ENCODE data around the gene MAP3K14.
A peak's percentile ranks its signal among the peaks of the same experiment; 100 is the strongest.

Gene MAP3K14

DNA sequence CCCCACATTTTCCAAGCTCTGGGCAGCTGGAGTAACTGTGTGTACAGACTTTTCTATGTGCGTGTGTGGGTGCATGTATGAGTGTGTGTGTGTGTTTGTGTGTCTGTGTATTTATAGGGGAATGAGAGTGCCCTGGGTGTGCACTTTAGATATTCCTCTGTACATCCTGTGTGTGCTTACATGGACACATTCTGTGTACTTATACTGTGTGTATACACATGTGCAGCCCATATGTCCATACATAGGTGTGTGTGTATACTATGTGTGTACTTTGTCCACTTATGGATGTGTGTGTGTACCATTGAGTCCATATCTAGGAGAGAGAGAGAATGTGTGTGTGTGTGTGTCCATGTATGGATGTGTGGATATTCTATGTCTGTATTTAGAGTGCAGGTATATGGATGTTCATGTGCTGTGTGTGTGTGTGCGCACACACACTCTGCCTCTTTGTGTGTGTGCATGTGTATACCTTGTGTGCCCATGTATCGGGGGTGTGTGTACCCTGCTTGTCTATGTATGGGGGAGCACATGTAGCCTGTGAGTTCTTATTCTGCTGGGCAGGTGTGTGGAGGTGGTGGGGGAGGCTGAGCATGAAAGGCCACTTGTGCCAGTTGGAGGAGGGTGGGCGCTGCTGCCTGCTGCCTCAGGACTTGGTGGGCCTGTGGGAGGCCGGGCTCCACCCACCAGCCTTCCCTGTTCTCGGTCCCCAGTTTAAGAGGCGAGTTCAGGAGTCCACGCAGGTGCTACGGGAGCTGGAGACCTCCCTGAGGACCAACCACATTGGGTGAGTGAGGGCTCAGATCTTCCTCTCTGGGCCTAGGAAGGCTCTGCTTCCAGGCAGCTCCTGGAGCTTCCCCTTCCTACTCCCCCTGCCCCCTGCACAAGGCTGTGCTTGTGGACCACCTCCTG lies 84.1 kb downstream of the MAP3K14 start:
- DNase-seq = no peak

DNA sequence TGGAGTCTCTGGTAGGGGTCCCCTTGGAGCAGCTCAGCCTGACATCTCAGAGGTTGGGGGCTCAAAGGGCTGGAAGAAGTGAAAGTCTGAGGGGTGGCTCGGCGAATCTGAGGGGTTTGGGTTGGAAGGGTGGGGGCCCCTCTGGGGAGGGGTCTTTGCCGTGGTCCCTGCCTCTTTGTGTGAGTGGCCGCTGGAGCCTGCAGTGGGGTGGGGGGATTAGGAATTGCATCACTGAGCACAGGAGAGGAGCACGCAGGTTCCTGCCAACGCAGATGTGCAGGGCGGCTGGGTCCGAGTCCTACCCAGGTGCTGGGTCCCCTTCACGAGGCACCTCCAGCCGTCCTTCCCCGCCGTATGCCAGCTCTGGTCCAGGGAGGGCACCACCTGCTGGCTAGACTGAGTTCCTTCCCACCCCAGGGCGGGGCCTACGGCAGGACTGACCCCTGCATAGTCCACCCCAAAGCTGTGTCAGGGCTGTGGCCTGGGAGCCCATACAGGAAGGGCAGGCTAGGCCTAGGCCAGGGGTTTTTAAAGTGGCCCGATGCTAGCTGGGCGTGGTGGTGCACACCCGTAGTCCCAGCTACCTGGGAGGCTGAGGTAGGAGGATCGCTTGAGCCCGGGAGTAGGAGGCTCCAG lies 85.2 kb downstream of the MAP3K14 start:
- peak; percentile 44 for DNase-seq

- no peak for DNase-seq
Measured at GRCh38 chr17:45230787-45231480, 85.9 kb downstream of the MAP3K14 start.

DNA sequence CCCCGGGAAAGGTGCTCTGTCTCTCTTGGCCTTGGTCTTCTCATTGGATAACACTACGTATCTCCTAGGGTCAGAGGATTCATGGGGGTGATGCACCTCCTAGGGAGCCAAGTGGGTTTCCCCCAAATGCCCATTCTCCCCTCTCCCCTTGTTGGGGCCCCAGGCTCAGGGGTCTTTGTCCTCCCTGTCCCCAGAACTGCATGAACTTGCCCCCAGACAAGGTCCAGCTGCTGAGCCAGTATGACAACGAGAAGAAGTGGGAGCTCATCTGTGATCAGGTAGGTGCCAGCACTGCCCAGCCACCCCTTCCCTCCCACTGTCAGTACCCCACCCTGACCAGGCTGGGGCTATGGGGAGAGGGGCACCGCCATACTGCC lies 86.4 kb downstream of the MAP3K14 start:
- DNase-seq = no peak

GRCh38 chr17:45229681-45230409 lies 87.0 kb downstream of the MAP3K14 start:
- DNase-seq = peak; percentile 61

DNA sequence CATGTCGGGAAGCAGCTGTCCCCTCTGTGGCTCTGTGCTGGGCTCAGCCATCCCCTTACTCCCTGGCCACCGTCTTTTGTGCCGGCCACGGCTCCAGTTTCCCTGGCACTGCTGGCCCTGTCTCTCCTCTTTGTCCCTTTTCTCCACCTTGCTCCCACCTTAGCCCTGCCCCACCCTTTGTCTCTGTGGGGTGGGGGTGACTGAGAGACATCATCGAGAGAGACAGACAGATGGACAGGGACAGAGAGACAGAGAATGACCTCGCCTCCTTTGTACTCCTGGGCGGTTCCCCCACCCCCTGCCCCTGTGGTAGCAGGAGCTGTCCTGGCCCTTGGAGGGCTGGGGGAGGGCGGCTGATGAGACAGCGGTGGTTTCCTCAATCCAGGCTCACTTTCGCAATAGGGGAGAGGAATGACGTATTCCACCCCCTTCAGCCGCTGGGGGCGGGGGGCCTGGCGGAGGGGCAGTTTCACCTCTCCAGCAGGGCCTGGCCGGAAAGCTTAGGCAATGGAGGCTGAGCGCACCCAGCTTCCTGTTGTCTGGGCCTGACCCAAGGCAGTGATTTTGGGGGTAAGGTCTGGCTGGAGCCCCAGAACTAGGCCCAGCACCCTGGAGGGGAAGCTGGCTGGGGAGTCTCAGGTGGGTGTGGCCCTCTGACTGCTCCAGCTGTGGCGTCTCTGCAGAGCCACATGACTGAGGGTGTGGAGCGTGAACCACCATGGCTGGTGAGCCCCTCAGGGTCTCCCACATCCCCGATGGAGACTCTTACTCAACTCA lies 87.9 kb downstream of the MAP3K14 start:
- peak; percentile 91 for DNase-seq

DNA sequence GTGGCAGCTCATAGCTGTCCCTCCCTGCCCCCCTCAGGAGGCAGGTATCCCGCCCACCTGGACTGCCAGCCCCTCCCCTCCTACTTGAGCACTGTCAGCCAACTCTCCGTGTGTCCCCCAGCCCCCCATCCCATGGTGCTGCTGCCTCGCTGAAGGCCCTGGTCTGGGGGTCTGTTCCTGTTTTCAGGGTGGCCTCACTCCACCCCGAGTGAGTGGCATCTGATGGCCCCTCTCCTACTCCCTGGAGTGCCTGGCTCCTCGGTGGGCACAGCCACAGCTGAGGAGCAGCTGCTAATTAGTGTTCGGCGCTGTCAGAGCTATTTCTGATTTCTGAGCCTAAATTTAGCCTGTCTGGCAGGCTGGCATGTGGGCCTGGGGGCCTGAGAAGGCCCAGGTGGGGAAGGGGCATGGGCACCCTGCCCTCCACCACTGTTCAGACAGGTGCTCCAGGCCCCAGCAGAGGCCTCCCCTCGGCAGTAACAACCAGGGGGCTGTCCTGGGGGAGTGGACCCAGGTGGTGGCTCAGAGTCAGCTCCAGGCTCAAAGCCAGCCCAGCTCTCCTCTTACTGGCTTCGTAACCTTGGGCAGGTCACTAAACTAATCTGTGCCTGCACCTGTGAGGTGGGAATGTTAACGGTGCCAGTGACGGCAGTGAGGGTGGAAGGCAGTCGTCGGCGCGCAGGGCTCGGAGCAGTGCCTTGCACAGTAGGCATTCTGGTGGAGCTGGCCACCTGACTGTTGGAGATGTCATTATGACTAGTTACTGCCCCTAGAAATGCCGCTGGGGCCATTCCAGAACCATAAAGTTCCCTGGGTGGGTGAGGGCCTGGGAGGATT lies 88.7 kb downstream of the MAP3K14 start:
- peak; percentile 39 for DNase-seq

DNA sequence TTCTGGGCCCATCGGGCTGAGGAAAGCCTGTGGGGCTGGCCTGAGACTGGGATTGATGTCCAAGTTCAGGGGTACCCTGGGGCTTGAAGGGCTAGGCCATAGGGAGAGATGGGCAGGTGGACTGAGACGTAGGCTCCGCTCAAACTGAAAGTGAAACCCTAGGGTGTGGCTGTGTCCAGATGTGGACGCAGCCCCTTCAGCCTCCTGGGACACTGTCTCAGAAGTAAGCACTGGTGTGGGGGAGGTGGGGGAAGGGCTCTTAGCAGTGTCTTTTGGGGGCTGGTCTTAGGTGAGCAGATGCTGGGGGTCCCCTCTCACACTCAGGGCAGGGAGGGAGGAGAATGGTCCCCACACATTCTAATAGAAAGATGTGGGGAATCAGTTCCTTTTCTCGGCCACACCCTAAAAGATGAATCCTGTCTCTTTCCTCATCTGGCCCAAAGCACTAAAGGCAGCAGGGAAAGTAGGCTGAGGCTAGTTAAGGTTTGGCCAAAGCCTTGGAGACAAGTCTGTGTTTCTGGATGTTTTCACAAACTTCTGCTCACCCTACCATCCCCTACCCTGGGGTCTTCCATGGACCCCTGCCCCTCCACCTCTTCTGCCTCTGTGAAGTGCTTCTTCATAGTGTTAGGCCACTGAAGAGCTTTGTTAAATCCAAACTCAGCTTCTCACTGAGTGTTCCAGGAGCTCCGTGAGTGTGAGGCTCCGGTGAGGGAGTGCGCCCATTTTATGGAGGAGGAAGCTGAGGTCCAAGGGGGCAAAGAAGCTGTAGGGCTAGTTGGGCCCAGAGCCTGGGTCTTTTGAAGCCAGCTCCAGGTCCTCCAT lies 89.5 kb downstream of the MAP3K14 start:
- DNase-seq = peak; percentile 52

DNA sequence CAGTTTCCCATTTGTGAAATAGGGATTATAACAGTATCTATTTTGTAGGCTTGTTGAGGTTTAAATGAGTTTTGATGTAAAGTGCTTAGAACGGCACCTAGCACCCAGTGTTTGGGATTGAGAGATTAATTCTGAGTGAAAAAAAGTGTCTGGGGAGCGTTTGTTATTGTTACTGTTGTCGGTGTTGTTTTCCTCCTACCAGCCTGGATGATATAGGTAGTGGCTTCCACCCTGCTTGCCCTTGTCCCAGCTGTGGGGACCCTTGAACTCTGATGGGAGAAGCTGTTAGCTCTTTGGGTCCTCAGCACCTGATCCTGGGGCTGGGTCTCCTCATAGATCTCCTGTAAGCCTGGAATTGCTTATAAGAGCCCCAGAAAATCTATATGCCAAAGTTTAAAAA lies 90.2 kb downstream of the MAP3K14 start:
- no peak for DNase-seq

DNA sequence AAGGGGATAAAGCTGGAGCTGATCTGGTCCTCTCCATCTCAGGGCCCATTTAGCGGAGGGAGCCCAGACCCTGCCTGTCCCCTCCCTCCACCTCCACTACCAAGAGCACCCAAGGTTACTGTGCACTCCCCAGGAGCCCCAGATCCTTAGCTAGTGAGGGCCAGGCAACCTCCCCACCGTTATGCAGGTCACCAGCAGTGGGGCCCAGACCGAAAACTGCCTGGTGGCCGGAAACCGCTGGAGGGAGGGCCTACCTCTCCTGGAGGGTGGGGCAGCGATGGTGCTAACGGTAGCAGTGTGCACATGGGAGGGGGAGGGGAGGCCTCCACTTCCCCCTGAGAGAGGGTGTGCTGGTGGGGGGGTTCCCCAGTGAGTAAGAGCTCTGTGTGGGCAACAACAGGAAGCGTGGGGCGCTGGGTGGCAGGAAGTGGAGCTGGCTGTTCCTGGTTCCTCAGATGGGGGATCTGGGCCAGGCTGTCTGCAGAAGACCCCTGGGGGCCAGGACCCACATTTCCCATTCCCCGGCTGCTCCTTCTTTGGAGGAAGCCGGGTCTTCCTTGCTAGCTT lies 90.8 kb downstream of the MAP3K14 start:
- peak; percentile 98 for DNase-seq

- peak; percentile 66 for DNase-seq
Measured at GRCh38 chr17:45225051-45225700, 91.6 kb downstream of the MAP3K14 start.

GRCh38 chr17:45224671-45225050 lies 92.2 kb downstream of the MAP3K14 start:
- DNase-seq = peak; percentile 54

DNA sequence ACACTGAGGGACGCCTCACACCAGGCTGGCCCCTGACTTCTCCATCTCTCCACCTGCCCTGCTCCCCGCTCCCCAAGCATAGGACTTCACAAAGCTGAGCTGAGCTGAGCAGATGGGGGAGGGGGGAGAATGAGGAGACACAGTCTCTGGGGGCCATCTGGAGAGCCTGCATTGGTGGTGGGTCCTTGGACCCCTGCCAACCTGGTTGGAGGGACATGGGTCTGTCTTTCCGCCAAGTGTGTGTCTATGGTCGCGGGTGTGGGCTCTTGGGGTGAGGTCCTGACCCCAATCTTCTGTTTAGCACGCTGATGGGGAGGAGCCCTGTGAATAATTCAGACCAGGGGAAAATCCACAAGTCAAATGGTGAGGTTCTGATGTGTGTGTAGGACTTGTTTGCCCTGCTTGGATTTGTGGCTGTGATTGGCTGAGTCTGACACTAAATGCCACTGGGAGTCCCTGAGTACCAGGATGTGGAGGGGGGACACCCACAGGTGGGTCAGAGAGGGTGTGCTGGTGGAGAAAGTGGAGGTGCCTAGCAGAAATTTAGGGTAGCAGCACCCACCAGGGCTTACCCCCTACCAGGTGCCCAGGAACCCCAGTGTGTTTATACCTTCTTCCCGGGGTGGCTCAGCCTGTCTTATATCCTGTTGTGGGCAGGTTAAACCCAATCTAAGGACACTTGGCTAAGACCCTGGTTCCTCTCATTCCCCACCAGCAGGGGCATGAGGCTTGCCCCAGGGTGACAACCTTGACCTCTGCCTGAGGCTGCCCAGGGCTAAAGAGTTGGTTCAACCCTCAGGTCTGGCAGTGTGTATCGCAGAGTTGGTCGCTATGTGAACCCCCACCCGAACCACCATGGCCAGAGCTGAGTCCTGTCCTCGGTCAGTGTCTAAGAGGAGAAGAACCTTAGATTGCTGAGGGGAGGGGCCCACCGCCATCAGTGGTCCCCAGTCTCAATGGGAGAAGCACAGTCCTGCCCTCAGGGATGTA lies 93.0 kb downstream of the MAP3K14 start:
- DNase-seq = peak; percentile 84

GRCh38 chr17:45222996-45223538 lies 93.8 kb downstream of the MAP3K14 start:
- DNase-seq = no peak

GRCh38 chr17:45222289-45222995 lies 94.4 kb downstream of the MAP3K14 start:
- peak; percentile 71 for DNase-seq

DNA sequence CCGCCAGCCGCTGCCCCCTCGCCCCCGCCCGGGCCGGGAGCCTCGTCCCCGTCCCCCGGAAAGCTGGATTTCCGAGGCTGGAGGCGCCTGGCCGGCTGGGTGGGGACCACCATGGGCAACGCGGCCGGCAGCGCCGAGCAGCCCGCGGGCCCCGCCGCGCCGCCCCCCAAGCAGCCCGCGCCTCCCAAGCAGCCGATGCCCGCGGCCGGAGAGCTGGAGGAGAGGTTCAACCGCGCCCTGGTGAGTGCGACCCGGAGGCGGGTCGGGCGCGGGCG lies 94.9 kb downstream of the MAP3K14 start:
- no peak for DNase-seq

Measured in CD4-positive, alpha-beta T cell treated with Interleukin-17A for 1 hour (primary cell).